GM19455 (cell line): Measurements from ENCODE around the gene VSTM1.
"Not testable (repeated sequence)": the region's sequence is repeated elsewhere in the genome, so short reads cannot be mapped to it uniquely, and the experiment has no call there.

Source experiments
- ATAC-seq: cut with Tn5 transposase; IDR thresholded peaks from one replicate; pipeline ENCODE4 v1.9.1; 2021; ENCODE audit not compliant: unreplicated experiment

The VSTM1 gene

GRCh38 chr19:54074851-54075250 is 11.2 kb upstream of the VSTM1 start:
- no peak for ATAC-seq

GRCh38 chr19:54073829-54074228 is 10.1 kb upstream of the VSTM1 start:
- ATAC-seq, result no peak

DNA sequence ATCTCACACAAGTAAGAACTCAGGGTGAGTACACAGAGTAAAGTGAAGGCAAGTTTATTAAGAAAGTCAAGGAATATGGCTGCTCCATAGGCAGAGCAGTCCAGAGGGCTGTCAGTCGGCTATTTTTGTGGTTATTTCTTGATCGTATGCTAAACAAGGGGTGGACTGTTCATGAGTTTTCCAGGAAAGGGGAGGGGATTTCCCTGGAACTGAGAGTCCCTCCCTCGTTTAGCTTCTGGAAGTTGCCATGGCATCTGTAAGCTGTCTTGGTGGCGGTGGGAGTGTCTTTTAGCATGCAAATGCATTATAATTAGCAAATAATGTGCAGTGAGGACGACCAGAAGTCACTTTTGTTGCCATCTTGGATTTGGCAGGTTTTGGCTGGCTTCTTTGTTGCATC is 5.8 kb upstream of the VSTM1 start:
- ATAC-seq, result no peak

GRCh38 chr19:54062643-54063042 is 1.1 kb downstream of the VSTM1 start:
- no peak for ATAC-seq

GRCh38 chr19:54047616-54048015 is 16.1 kb downstream of the VSTM1 start:
- ATAC-seq, result no peak

DNA sequence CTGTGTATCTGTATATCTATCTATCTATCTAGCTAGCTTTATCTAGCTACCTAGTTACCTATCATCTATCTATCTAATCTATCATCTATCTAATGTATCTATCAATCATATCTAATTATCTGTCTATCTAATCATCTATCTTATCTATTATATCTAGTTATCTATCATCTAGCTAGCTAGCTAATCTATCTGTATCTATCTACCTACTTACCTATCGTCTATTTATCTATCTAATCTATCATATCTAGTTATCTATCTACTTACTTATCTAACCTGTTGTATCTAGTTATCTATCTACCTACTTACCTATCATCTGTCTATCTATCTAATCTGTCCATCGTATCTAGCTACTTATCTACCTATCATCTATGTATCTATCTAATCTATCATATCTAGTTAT is 17.9 kb downstream of the VSTM1 start:
- no peak for ATAC-seq

DNA sequence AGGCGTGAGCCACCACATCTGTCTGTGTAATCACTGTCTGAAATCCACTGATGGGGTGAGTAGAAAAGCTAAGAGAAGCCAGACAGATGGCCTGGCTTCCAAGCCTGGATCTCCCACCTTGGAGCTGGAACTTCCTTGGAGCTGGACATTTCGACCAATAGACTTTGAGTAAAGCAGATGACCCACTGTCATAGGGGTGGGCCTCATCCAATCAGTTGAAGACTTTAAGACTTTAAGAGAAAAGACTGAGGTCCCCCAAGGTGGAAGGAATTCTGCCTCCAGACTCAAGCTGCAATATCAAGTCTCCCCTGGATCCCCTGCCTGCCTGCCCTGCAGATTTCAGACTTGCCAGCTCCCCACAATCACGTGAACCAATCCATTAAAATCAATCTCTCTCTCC is 20.7 kb downstream of the VSTM1 start:
- no peak for ATAC-seq

DNA sequence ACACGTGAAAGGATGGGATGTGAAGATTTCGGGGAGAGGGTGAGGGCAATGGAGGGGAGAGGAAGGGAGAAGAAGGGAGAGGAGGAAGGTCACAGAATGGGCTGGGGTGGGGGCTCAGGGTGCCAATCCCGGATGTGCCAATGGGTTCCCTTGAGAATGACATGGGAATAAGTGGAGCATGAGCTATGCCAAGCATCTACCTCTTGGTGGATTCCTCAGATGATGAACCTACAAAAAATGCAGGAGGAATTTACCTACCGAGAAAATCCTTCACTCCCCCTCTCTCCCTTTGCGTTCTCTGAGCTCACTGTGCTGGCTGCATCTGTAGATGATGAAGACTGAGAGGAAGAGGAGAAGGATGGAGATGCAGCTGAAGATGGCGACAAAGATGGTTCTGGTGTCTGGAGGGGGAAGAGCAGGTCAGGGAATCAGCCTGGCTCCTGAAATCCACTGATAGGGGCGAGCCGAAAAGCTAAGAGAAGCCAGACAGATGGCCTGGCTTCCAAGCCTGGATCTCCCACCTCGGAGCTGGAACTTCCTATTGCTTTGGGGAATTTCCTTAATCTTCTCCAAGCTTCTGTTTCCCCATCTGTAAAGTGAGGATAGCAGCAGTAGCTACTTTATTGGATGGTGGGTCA is 21.6 kb downstream of the VSTM1 start:
- no peak for ATAC-seq

DNA sequence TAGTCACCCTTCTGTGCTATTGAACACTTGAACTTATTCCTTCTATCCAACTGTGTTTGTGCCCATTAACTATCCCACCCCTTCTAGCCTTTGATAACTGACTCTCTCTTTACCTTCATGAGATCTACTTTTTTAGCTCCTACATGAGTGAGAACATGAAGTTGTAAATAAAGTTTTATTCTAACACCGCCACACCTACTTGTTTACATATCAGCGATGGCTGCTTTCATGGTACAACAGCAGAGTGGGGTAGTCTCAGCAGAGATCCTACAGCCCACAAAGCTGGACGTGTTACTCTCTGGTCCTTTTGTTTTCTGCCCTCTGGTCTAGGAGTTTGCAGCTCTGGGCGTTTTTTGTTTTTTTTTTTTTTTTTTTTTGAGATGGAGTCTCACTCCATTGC is 23.7 kb downstream of the VSTM1 start:
- ATAC-seq, result no peak

- not testable (repeated sequence) for ATAC-seq
Measured at GRCh38 chr19:54036542-54036941, 27.2 kb downstream of the VSTM1 start.

DNA sequence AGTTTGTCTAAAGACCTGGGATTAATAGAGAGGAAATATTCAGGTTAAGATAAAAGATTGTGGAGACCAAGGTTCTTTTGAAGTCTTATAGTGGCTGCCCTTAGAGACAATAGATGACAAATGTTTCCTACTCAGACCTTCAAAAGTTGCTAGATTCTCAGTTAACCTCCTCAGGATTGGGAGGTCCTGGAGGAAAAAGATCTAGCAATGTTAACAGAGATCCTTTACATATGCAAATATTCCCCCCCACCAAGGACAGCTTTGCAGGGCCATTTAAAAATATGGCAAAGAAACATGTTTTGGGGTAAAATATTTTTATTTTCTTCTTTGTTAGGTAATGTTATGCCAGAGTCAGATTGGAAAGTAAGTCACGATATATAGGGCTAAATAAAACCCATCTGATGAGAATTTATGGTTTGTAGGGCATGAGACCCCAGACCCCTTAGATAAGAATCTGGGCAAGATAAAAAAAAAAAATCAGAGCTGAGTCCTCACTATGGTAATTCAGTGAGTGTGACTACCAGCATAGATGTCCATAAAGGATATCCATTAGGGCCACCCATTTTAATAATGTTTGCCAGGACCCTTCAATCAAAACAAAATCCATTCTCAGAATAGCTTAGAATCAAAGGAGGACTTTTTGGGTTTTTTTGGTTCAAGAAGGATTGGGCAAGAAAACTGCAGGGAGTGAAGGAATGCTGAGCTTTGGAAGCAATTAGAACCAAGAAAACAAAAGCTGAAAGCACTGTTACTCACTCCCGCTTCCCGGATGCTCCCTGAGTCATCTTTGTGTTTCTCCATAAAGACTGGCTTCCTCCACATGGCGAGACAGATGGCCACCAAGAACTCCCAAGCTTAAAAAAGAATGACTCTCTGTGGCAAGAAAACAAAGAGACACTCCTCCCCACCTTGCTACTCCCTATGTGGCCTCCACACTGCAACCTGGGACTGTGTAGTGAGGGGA is 28.2 kb downstream of the VSTM1 start:
- ATAC-seq, result no peak

GRCh38 chr19:54030895-54031586 is 32.7 kb downstream of the VSTM1 start:
- ATAC-seq, result no peak

- no peak for ATAC-seq
Measured at GRCh38 chr19:54029930-54030490, 33.7 kb downstream of the VSTM1 start.

GRCh38 chr19:54029301-54029700 is 34.4 kb downstream of the VSTM1 start:
- ATAC-seq, result no peak

- no peak for ATAC-seq
Measured at GRCh38 chr19:54026656-54027055, 37.0 kb downstream of the VSTM1 start.

- no peak for ATAC-seq
Measured at GRCh38 chr19:54024660-54025059, 39.0 kb downstream of the VSTM1 start.

DNA sequence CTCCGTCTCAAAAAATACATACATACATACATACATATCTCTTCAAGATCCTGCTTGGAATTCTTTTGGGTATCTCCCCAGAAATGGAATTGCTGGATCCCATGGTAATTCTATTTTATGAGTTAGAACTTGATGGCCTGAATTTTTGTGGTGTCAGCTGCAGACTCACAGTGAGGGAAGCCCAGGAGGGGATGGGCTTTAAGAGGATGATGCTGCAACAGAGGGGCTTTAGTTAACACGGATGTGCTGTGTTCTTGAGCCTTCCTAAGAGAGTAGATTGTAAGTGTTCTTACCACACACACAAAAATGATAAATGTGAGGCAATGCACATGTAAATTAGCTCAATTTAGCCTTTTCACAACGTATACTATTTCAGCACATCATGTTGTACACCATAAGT is 40.5 kb downstream of the VSTM1 start:
- ATAC-seq, result no peak

DNA sequence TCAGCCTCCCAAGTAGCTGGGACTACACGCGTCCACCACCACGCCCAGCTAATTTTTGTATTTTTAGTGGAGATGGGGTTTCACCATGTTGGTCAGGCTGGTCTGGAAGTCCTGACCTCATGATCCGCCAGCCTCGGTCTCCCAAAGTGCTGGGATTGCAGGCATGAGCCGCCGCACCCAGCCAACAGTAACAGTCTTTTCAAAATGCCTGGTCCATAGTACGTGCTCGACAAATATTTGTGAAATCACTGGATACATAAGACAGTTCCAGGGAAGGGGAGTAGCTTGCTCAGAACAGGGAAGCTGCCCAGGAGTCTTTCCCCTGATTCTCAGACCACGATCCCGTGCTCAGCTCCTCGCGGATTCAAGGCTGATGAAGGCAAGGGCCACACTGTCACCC is 41.8 kb downstream of the VSTM1 start:
- ATAC-seq, result no peak

DNA sequence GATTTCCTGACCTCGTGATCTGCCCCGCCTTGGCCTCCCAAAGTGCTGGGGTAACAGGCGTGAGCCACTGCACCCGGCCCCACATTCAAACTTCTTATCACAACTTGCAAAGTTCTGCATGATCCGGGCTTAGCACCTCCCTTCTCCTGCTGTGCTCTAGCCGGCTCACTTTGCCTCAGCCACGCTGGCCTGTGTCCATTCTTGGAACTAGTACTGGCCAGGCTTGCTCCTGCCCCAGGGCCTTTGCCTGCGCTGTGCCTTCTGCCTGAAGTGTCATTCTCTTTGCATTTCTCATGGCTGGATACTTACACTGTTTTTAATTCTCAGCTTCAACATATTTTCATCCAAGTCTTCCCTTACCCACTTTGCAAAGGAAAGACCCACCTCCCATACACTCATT is 42.3 kb downstream of the VSTM1 start:
- no peak for ATAC-seq

GRCh38 chr19:54017261-54017660 is 46.4 kb downstream of the VSTM1 start:
- no peak for ATAC-seq

- ATAC-seq, result no peak
Measured at GRCh38 chr19:54014920-54015560, 48.7 kb downstream of the VSTM1 start.
